Daoy (cell line): ENCODE results near the gene SAXO1. TPM values are rescaled to one million over a fixed set of nuclear protein-coding genes. Genes with fewer than 3 reads are reported as not detected.

Experiments
- DNase-seq: peaks from one replicate; pipeline ENCODE4 v3.0.0-alpha.2; 2015; ENCODE audit warnings: low read depth
- total RNA-seq: library from RNA; depleted of rRNA; stranded (reverse); fragments of >200 nt; shearing (Covaris generic); gene quantifications from 2 replicates; pipeline ENCODE4 v1.2.3, GENCODE V29; 2014

SAXO1 gene
- total RNA-seq, 1 experiment from 2014 or later, result not detected

GRCh38 chr9:18911714-18912342 lies 121.2 kb downstream of the SAXO1 start:
- no peak for DNase-seq

- no peak for DNase-seq
Measured at GRCh38 chr9:18910916-18911315, 122.1 kb downstream of the SAXO1 start.

- no peak for DNase-seq
Measured at GRCh38 chr9:18910435-18910834, 122.6 kb downstream of the SAXO1 start.

GRCh38 chr9:18909140-18910018 lies 123.6 kb downstream of the SAXO1 start:
- no peak for DNase-seq

- DNase-seq, result no peak
Measured at GRCh38 chr9:18907927-18908625, 124.9 kb downstream of the SAXO1 start.

- DNase-seq, result peak; percentile 68
Measured at GRCh38 chr9:18906656-18907395, 126.2 kb downstream of the SAXO1 start.

- DNase-seq, result peak; percentile 82
Measured at GRCh38 chr9:18905883-18906629, 127.0 kb downstream of the SAXO1 start.

GRCh38 chr9:18905028-18905882 lies 127.8 kb downstream of the SAXO1 start:
- peak; percentile 60 for DNase-seq

- no peak for DNase-seq
Measured at GRCh38 chr9:18903450-18903849, 129.6 kb downstream of the SAXO1 start.

GRCh38 chr9:18896531-18897179 lies 136.4 kb downstream of the SAXO1 start:
- no peak for DNase-seq

GRCh38 chr9:18896004-18896403 lies 137.0 kb downstream of the SAXO1 start:
- DNase-seq, result no peak

GRCh38 chr9:18893491-18893890 lies 139.5 kb downstream of the SAXO1 start:
- no peak for DNase-seq

- no peak for DNase-seq
Measured at GRCh38 chr9:18893046-18893445, 140.0 kb downstream of the SAXO1 start.

GRCh38 chr9:18891946-18892670 lies 140.9 kb downstream of the SAXO1 start:
- no peak for DNase-seq

- DNase-seq, result peak; percentile 28
Measured at GRCh38 chr9:18890372-18890771, 142.6 kb downstream of the SAXO1 start.

GRCh38 chr9:18889550-18889949 lies 143.5 kb downstream of the SAXO1 start:
- no peak for DNase-seq

GRCh38 chr9:18888290-18888689 lies 144.7 kb downstream of the SAXO1 start:
- DNase-seq, result no peak

GRCh38 chr9:18887546-18887945 lies 145.5 kb downstream of the SAXO1 start:
- no peak for DNase-seq

GRCh38 chr9:18881758-18882157 lies 151.3 kb downstream of the SAXO1 start:
- DNase-seq, result no peak
